HCT116 (cell line): ENCODE results near the gene SLC27A4. TPM values are rescaled to one million over a fixed set of nuclear protein-coding genes. Genes with fewer than 3 reads are reported as not detected.
A peak's percentile ranks its signal among the peaks of the same experiment; 100 is the strongest.

Source experiments
- ATAC-seq: fragments of 200-7000 bp; cut with Tn5 transposase; 2 replicates; pipeline ENCODE4 v1.9.1; 2020; ENCODE audit warnings: mild to moderate bottlenecking, moderate library complexity
- BruUV-seq: library from RNA; stranded (reverse); fragments of 400-500 nt; replicated peaks from 2 replicates; lab custom pipeline; 2021; lab: Mats Ljungman, UMichigan
- CTCF ChIA-PET: fragments of 300-600 bp; sonication (Branson Sonifier 250); formaldehyde crosslinking; loops from one replicate; lab custom pipeline; 2021; ENCODE audit warnings: antibody characterized with exemption; lab: Charles Lee
- POLR2A ChIA-PET: fragments of 300-600, 350-600 bp; sonication (Branson Sonifier 250); formaldehyde crosslinking; loops from one replicate; lab custom pipeline; 2021; ENCODE audit warnings: antibody characterized with exemption; lab: Charles Lee
- RAD21 ChIA-PET, 2 experiments: fragments of 300-600 bp; sonication (Branson Sonifier 250); formaldehyde crosslinking; loops; one replicate each; lab custom pipeline; 2023; ENCODE audit warnings: low total read pairs in 2 of 2; ENCODE audit not compliant: uncharacterized antibody in 2 of 2, unreplicated experiment in 2 of 2, low non-redundant PET in 1 of 2; lab: Charles Lee
- DNase-seq: peaks from one replicate; pipeline ENCODE4 v3.0.0-alpha.2; 2010; ENCODE audit warnings: low read depth, low spot score
- H2AFZ ChIP-seq: fragments of 200-600 bp; shearing (Covaris generic), sonication (generic); 2 replicates; pipeline ENCODE4 v1.6.1; 2017; ENCODE audit warnings: low read depth, mixed run types, mixed read lengths, antibody characterized with exemption, low read length; ENCODE audit not compliant: poor library complexity, severe bottlenecking
- H3K27ac ChIP-seq: 2 replicates; pipeline ENCODE4 v1.5.1; 2012; ENCODE audit warnings: low read depth, low read length
- H3K27me3 ChIP-seq: fragments of 200-600 bp; sonication (generic); 2 replicates; pipeline ENCODE4 v1.6.1; 2016; ENCODE audit warnings: mixed run types, low read length, mixed read lengths; ENCODE audit not compliant: insufficient read depth
- H3K36me3 ChIP-seq, 2 experiments: fragments of 200-500 bp in 1 of 2; fragments of 200-600 bp in 1 of 2; sonication (Bioruptor generic) in 1 of 2; sonication (generic) in 1 of 2; 2 replicates each; pipeline versions ENCODE4 v1.5.1 to v1.6.1; 2014 to 2016; ENCODE audit warnings: low read length in 2 of 2, inconsistent platforms in 1 of 2, mixed read lengths in 1 of 2, mixed run types in 1 of 2; ENCODE audit not compliant: insufficient read depth in 2 of 2, control insufficient read depth in 1 of 2
- H3K4me1 ChIP-seq, 2 experiments: fragments of 200-600 bp in 1 of 2; sonication (generic) in 1 of 2; 2 replicates each; pipeline versions ENCODE4 v1.5.1 to v1.6.1; 2012 to 2017; ENCODE audit warnings: low read length in 2 of 2, inconsistent platforms in 1 of 2, mild to moderate bottlenecking in 1 of 2, mixed read lengths in 1 of 2, mixed run types in 1 of 2, moderate library complexity in 1 of 2; ENCODE audit not compliant: insufficient read depth in 2 of 2, control insufficient read depth in 1 of 2
- H3K4me2 ChIP-seq: fragments of 200-600 bp; sonication (generic); 2 replicates; pipeline ENCODE4 v1.6.1; 2017; ENCODE audit warnings: mixed run types, low read length, mixed read lengths
- H3K4me3 ChIP-seq, 2 experiments: fragments of 200-600 bp in 1 of 2; sonication (generic) in 1 of 2; replicated peaks in 1 of 2; 2 replicates each; pipeline ENCODE4 v1.5.1; 2011 to 2016; ENCODE audit warnings: low read length in 2 of 2, control low read depth in 1 of 2, low read depth in 1 of 2, mild to moderate bottlenecking in 1 of 2, mixed read lengths in 1 of 2, mixed run types in 1 of 2
- H3K79me2 ChIP-seq: fragments of 200-600 bp; sonication (generic); 2 replicates; pipeline ENCODE4 v1.6.1; 2017; ENCODE audit warnings: mild to moderate bottlenecking, mixed run types, low read length, moderate library complexity, mixed read lengths; ENCODE audit not compliant: insufficient read depth
- H3K9ac ChIP-seq: fragments of 200-600 bp; sonication (generic); 2 replicates; pipeline ENCODE4 v1.6.1; 2016; ENCODE audit warnings: low read length, mixed read lengths
- H3K9me2 ChIP-seq: fragments of 200-600 bp; sonication (generic), shearing (Covaris generic); 2 replicates; pipeline ENCODE4 v1.6.1; 2017; ENCODE audit warnings: mixed run types, mild to moderate bottlenecking, moderate library complexity; ENCODE audit not compliant: insufficient read depth
- H3K9me3 ChIP-seq, 2 experiments: fragments of 200-500 bp in 1 of 2; fragments of 200-600 bp in 1 of 2; sonication (Bioruptor generic) in 1 of 2; sonication (generic) in 1 of 2; 2 replicates each; pipeline ENCODE4 v1.6.1; 2014 to 2017; ENCODE audit warnings: low read length in 2 of 2, mixed read lengths in 2 of 2, inconsistent platforms in 1 of 2, low read depth in 1 of 2, mild to moderate bottlenecking in 1 of 2, mixed run types in 1 of 2, moderate library complexity in 1 of 2; ENCODE audit not compliant: control insufficient read depth in 1 of 2, insufficient read depth in 1 of 2
- H4K20me1 ChIP-seq: fragments of 200-600 bp; sonication (generic), shearing (Covaris generic); 2 replicates; pipeline ENCODE4 v1.6.1; 2017; ENCODE audit warnings: mixed run types, mild to moderate bottlenecking, moderate library complexity; ENCODE audit not compliant: insufficient read depth
- CBX3 ChIP-seq: IDR thresholded peaks from 2 replicates; pipeline ENCODE4 v1.6.1; 2012; ENCODE audit warnings: low read depth
- CEBPB ChIP-seq: IDR thresholded peaks from 2 replicates; pipeline ENCODE4 v1.6.1; 2012; ENCODE audit warnings: low read depth
- EGR1 ChIP-seq: IDR thresholded peaks from 2 replicates; pipeline ENCODE4 v1.6.1; 2012; ENCODE audit warnings: low read depth
- ELF1 ChIP-seq: IDR thresholded peaks from 2 replicates; pipeline ENCODE4 v1.6.1; 2012; ENCODE audit warnings: low read depth, borderline replicate concordance
- EZH2phosphoT487 ChIP-seq: fragments of 200-600 bp; IDR thresholded peaks from 2 replicates; pipeline ENCODE4 v1.6.1; 2018; ENCODE audit warnings: antibody characterized with exemption, borderline replicate concordance
- FOSL1 ChIP-seq: IDR thresholded peaks from 2 replicates; pipeline ENCODE4 v1.6.1; 2012; ENCODE audit warnings: low read depth
- JUND ChIP-seq: IDR thresholded peaks from 2 replicates; pipeline ENCODE4 v1.6.1; 2012
- POLR2AphosphoS5 ChIP-seq: IDR thresholded peaks from 2 replicates; pipeline ENCODE4 v1.6.1; 2011; ENCODE audit warnings: mild to moderate bottlenecking, low read depth, low read length, moderate library complexity
- RAD21 ChIP-seq: IDR thresholded peaks from 2 replicates; pipeline ENCODE4 v1.6.1; 2012; ENCODE audit warnings: low read depth, mild to moderate bottlenecking
- SP1 ChIP-seq: IDR thresholded peaks from 2 replicates; pipeline ENCODE4 v1.6.1; 2012; ENCODE audit warnings: low read depth
- SRF ChIP-seq: IDR thresholded peaks from 2 replicates; pipeline ENCODE4 v1.6.1; 2012; ENCODE audit warnings: low read depth
- TCF7L2 ChIP-seq: IDR thresholded peaks from 2 replicates; pipeline ENCODE4 v1.7.0; 2011; ENCODE audit warnings: borderline replicate concordance, inconsistent platforms; ENCODE audit not compliant: insufficient read depth, insufficient read length; ENCODE audit errors: extremely low read depth
- YY1 ChIP-seq: IDR thresholded peaks from 2 replicates; pipeline ENCODE4 v1.6.1; 2011; ENCODE audit warnings: low read length, low read depth, moderate library complexity, mild to moderate bottlenecking; ENCODE audit not compliant: insufficient replicate concordance; ENCODE audit errors: extremely low read depth
- ZNF274 ChIP-seq: fragments of 200-500 bp; sonication (Bioruptor generic); IDR thresholded peaks from 2 replicates; pipeline ENCODE4 v1.6.1; 2014; ENCODE audit warnings: mild to moderate bottlenecking, low read depth, low read length, inconsistent platforms
- intact Hi-C: fragments of 100-400 bp; cut with micrococcal nuclease; formaldehyde crosslinking; loops from 2 replicates; pipeline ENCODE4 v1.10.0; 2022
- total RNA-seq: library from RNA; stranded (reverse); gene quantifications from one replicate; pipeline ENCODE4 v1.2.1, GENCODE V29; 2021; ENCODE audit not compliant: unreplicated experiment
- TF ChIP-seq, protein P1 (sequence below): IDR thresholded peaks from 2 replicates; pipeline ENCODE4 v1.6.1; 2012
- TF ChIP-seq, protein P2 (sequence below): IDR thresholded peaks from 2 replicates; pipeline ENCODE4 v1.6.1; 2012

The SLC27A4 gene
- total RNA-seq, 1 experiment from 2014 or later = 33.9 TPM

DNA sequence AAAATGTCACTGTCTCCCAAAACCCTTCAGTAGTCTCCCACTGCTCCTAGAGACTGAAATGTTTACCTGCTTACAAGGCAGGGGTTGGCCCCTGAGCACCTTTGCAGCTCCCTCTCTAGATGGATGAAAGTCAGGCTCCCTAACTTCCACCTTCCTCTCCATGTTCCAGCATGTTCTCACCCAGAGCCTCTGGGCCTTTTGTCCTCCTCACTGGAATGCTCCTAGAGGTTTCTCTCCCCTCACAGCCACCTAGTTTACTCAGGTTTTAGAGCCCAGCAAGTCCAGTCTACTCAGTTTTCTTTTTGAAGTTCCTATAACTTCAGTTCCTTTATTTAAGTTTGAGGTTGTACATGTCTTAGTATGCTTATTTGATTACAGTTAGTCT, 30.0 kb downstream of the SLC27A4 start:
- Histone ChIP-seq H3K9ac (peak overlapping the region; percentile 81), H3K36me3 (no peaks in the 10 kb centered on the region), H3K79me2 (peaks cover 41% of the 10 kb centered on the region), H3K27ac (peak overlapping the region; percentile 79), H3K27me3 (no peaks in the 10 kb centered on the region), H2AFZ (no peak overlapping the region), H3K4me2 (peak overlapping the region; percentile 89), H3K9me3 (no peaks in the 10 kb centered on the region), H3K4me3 (peak overlapping the region; percentile 67 to 91), H3K9me2 (no peaks in the 10 kb centered on the region), H3K4me1 (peaks cover 13 to 16% of the 10 kb centered on the region in 2 experiments; a peak in 3 of 4 replicates), H4K20me1 (no peaks in the 10 kb centered on the region)
- intact Hi-C loops = loop anchor here (2.0 kb wide), 1 partner anchor 42 kb away; no protein-coding TSS in a partner anchor
- BruUV-seq = no TSS peak
- ATAC-seq = 0 out of 2 replicates have a peak, but pooled peaks have one; percentile 1
- TF ChIP-seq EZH2phosphoT487 = no peak
- TF ChIP-seq POLR2AphosphoS5 = no peak
- no peak for TF ChIP-seq SRF
- no peak for TF ChIP-seq ZNF274
- TF ChIP-seq CEBPB = no peak
- no peak for DNase-seq
- ChIA-PET RAD21 (interaction anchor here in 1 of 2 experiments (1.2 kb wide), 1 partner anchor 8 kb away, joined by 3 read pairs; no protein-coding TSS in a partner anchor), CTCF (interaction anchor here (0.6 to 2.2 kb wide), 8 partner anchors 8 to 197 kb away, joined by 3 to 18 read pairs (median 4); no protein-coding TSS in a partner anchor), POLR2A (interaction anchor here (1.2 kb wide), 1 partner anchor 63 kb away, joined by 4 read pairs; no protein-coding TSS in a partner anchor)

DNA sequence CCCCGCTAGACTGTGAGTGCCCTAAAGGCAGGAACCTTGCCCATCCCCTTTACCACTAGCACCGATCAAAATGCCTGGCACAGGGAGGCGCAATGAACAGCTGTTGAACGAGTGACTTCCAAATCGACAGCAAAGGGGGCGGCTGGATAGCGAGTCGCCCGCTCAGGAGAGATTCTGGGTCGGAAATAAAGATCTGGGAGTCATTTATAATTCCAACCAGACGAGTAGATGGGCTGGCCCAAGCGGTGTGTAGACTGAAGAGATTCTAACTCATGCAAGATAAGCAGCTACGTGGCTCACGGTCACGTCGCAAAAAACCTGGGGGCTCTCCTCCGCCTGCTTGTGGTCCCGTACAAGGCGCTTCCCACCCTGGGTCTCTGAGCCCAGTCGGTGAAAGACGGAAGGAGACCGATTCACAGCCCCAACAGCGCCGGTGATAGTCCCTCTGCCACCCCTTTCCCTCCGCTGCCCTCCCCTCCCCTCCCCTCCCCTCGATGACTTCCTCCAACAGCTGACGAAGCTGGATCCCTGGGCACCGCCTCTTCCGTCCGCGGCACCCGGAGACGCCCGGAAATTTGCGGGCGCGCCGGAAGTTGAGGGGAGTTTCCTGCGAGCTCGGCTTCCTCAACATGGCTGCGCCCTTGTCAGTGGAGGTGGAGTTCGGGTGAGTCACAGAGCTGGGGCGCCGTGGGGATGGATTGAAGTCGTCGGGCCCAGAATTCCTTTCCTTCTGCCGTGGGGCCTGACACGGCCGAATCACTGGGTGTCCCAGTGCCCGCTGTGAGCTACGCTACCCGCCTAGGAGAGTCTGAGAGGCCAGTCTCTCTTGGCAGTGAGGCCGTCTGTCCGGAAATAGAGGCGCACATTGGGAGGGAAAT, 30.7 kb downstream of the SLC27A4 start, which contains the start of gene URM1:
TSS of gene URM1 (plus strand) at position 623 of the 878 bp plus-strand sequence. CDS start at position 630, 7 bp downstream.
- ChIA-PET RAD21 (interaction anchor here in 1 of 2 experiments (0.6 to 1.2 kb wide), 2 partner anchors 9 to 761 kb away, joined by 3 to 4 read pairs; no protein-coding TSS in a partner anchor), CTCF (interaction anchor here (0.6 to 2.2 kb wide), 8 partner anchors 9 to 198 kb away, joined by 3 to 18 read pairs (median 4); partner anchors contain the start of gene CERCAM), POLR2A (interaction anchor here (0.7 to 1.2 kb wide), 6 partner anchors 8 to 331 kb away, joined by 3 to 4 read pairs (median 3); no protein-coding TSS in a partner anchor)
- Histone ChIP-seq H2AFZ (peak within 1 kb of the TSS; percentile 76), H3K27me3 (no peaks in the 10 kb centered on the region), H3K4me3 (peak within 1 kb of the TSS; percentile 67 to 91), H3K4me2 (peak within 1 kb of the TSS; percentile 89), H3K9me3 (no peaks in the 10 kb centered on the region), H3K79me2 (peaks cover 47% of the 10 kb centered on the region), H3K27ac (peak within 1 kb of the TSS; percentile 79), H3K9ac (peak within 1 kb of the TSS; percentile 81), H3K36me3 (no peaks in the 10 kb centered on the region; a peak in 1 of 4 replicates), H3K4me1 (peaks cover 13 to 16% of the 10 kb centered on the region in 2 experiments; a peak in 3 of 4 replicates), H3K9me2 (no peaks in the 10 kb centered on the region), H4K20me1 (no peaks in the 10 kb centered on the region)
- intact Hi-C loops = loop anchor here (2.0 kb wide), 1 partner anchor 42 kb away; no protein-coding TSS in a partner anchor
- BruUV-seq = TSS peak; percentile 97
- peak; percentile 88 for DNase-seq
- ATAC-seq = peak; percentile 89
- TF ChIP-seq, protein P1, sequence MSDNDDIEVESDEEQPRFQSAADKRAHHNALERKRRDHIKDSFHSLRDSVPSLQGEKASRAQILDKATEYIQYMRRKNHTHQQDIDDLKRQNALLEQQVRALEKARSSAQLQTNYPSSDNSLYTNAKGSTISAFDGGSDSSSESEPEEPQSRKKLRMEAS = no peak
- TF ChIP-seq SRF (no peak), ZNF274 (no peak), SP1 (no peak), EZH2phosphoT487 (no peak), ELF1 (no peak), TCF7L2 (no peak), FOSL1 (no peak), RAD21 (no peak), POLR2AphosphoS5 (peak; percentile 94), YY1 (peak; percentile 97), CBX3 (no peak), EGR1 (no peak), JUND (no peak)
- TF ChIP-seq, protein P2, sequence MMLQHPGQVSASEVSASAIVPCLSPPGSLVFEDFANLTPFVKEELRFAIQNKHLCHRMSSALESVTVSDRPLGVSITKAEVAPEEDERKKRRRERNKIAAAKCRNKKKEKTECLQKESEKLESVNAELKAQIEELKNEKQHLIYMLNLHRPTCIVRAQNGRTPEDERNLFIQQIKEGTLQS = no peak
